Uterus (tissue), 4 donors: ENCODE data around the gene TCP11L1. TPM values are rescaled to one million over a fixed set of nuclear protein-coding genes. Genes with fewer than 3 reads are reported as not detected.
"Not testable (repeated sequence)": the region's sequence is repeated elsewhere in the genome, so short reads cannot be mapped to it uniquely, and the experiment has no call there.

ENCODE experiments used
- DNase-seq, 2 donors: peaks; one replicate each; pipeline ENCODE4 v3.0.0-alpha.2; 2019 to 2020
- H3K27ac ChIP-seq, 2 donors: fragments of 200-600 bp; sonication (generic); 1 replicate in 1 of 2; 2 replicates in 1 of 2; pipeline ENCODE4 v1.5.1; 2016 to 2018
- H3K27me3 ChIP-seq, 2 donors: fragments of 200-600 bp; sonication (generic); one replicate each; pipeline ENCODE4 v1.5.1; 2018 to 2019; ENCODE audit warnings: control low read depth in 1 of 2
- H3K36me3 ChIP-seq, 2 donors: fragments of 200-600 bp; sonication (generic); one replicate each; pipeline ENCODE4 v1.5.1; 2019; ENCODE audit warnings: control low read depth in 1 of 2
- H3K4me1 ChIP-seq, 2 donors: fragments of 200-600 bp; sonication (generic); one replicate each; pipeline ENCODE4 v1.5.1; 2018 to 2019; ENCODE audit warnings: control low read depth in 1 of 2
- H3K4me3 ChIP-seq, 2 donors: fragments of 200-600 bp; sonication (generic); 1 replicate in 1 of 2; 2 replicates in 1 of 2; pipeline ENCODE4 v1.5.1; 2018 to 2019; ENCODE audit warnings: mild to moderate bottlenecking in 1 of 2
- H3K9me3 ChIP-seq, 2 donors: fragments of 200-600 bp; sonication (generic); one replicate each; pipeline ENCODE4 v1.5.1; 2019; ENCODE audit warnings: control low read depth in 1 of 2
- POLR2A ChIP-seq, 2 donors: fragments of 450-650 bp; IDR thresholded peaks; one replicate each; pipeline ENCODE4 v1.6.1; 2016; ENCODE audit warnings: antibody characterized with exemption in 2 of 2, mild to moderate bottlenecking in 1 of 2, moderate library complexity in 1 of 2
- intact Hi-C: fragments of 100-400 bp; cut with DNase I; formaldehyde crosslinking; loops from one replicate; pipeline ENCODE4 v1.15.1; 2023; ENCODE audit warnings: low total_unique reads
- total RNA-seq, 4 donors: library from RNA; depleted of rRNA in 3 of 4; stranded (reverse); fragments of >200 nt in 3 of 4; gene quantifications; one replicate each; pipeline versions ENCODE4 v1.1.0 to v1.2.4, GENCODE V29; 2014 to 2023
- TF ChIP-seq, protein P1 (sequence below), 4 experiments: fragments of 200-600 bp in 2 of 4; fragments of 450-650 bp in 2 of 4; sonication (generic) in 2 of 4; IDR thresholded peaks; one replicate each; pipeline ENCODE4 v1.5.1; 2016 to 2019; ENCODE audit warnings: antibody characterized with exemption in 4 of 4, mild to moderate bottlenecking in 2 of 4, moderate library complexity in 1 of 4
- donor health status: DM: yes; HTN: yes; CAD: no.

The TCP11L1 gene
- total RNA-seq, 4 donors from 2014 or later: 4.6 to 26.8 (median 23.3) TPM

GRCh38 chr11:33028537-33028914 is 10.8 kb upstream of the TCP11L1 start:
- Histone ChIP-seq H3K27me3 (no peaks in the 10 kb centered on the region), H3K36me3 (no peaks in the 10 kb centered on the region), H3K27ac (no peak overlapping the region), H3K4me1 (no peaks in the 10 kb centered on the region), H3K4me3 (no peak overlapping the region), H3K9me3 (no peaks in the 10 kb centered on the region)
- TF ChIP-seq POLR2A (IDR thresholded peaks at IDR 0.05): no peak
- TF ChIP-seq, protein P1, sequence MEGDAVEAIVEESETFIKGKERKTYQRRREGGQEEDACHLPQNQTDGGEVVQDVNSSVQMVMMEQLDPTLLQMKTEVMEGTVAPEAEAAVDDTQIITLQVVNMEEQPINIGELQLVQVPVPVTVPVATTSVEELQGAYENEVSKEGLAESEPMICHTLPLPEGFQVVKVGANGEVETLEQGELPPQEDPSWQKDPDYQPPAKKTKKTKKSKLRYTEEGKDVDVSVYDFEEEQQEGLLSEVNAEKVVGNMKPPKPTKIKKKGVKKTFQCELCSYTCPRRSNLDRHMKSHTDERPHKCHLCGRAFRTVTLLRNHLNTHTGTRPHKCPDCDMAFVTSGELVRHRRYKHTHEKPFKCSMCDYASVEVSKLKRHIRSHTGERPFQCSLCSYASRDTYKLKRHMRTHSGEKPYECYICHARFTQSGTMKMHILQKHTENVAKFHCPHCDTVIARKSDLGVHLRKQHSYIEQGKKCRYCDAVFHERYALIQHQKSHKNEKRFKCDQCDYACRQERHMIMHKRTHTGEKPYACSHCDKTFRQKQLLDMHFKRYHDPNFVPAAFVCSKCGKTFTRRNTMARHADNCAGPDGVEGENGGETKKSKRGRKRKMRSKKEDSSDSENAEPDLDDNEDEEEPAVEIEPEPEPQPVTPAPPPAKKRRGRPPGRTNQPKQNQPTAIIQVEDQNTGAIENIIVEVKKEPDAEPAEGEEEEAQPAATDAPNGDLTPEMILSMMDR (IDR thresholded peaks at IDR 0.05): no peak
- intact Hi-C loops: no loop called here
- DNase-seq: no peak

- intact Hi-C loops: not testable (repeated sequence)
Observed at GRCh38 chr11:33029218-33029617, 10.2 kb upstream of the TCP11L1 start.

GRCh38 chr11:33033493-33033892 is 5.9 kb upstream of the TCP11L1 start:
- no peak for DNase-seq
- intact Hi-C loops: no loop called here
- H3K9me3 ChIP-seq: no peaks in the 10 kb centered on the region
- H3K36me3 ChIP-seq: no peaks in the 10 kb centered on the region
- H3K27me3 ChIP-seq: no peaks in the 10 kb centered on the region
- TF ChIP-seq POLR2A (IDR thresholded peaks at IDR 0.05): no peak
- TF ChIP-seq, protein P1 (IDR thresholded peaks at IDR 0.05): no peak
- no peak overlapping the region for H3K4me3 ChIP-seq
- H3K27ac ChIP-seq: no peak overlapping the region
- H3K4me1 ChIP-seq: no peaks in the 10 kb centered on the region

More at GRCh38 chr11:33029218-33029617, 10.2 kb upstream of the TCP11L1 start:
- H3K27me3 ChIP-seq, DNase-seq, H3K27ac ChIP-seq, H3K36me3 ChIP-seq, H3K9me3 ChIP-seq, H3K4me1 ChIP-seq, H3K4me3 ChIP-seq: not testable (repeated sequence)

DNA sequence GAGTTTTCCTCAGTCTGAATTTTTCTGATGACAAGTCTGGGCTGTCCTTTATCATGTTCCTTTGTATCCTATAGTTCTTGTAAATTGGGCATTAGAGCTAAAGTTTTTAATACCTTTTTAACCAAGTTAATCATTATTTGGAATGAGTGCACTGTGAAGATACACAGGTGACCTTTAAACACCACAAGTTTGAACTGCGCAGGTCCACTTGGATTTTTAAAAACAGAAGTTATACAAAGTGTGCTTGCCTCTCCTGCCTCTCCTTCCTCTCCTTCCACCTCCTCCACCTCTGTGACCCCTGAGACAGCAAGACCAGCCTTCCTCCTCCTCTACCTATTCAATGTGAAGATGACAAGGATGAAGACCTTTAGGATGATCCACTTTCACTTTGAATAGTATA is 4.4 kb upstream of the TCP11L1 start:
- intact Hi-C loops: no loop called here

GRCh38 chr11:33040033-33040861 is 875 bp downstream of the TCP11L1 start:
- no peak for TF ChIP-seq POLR2A (IDR thresholded peaks at IDR 0.05)
- TF ChIP-seq, protein P1 (IDR thresholded peaks at IDR 0.05): no peak
- DNase-seq: peak in 1 of 2 donors; percentile 24
- peak overlapping the region; percentile 99 for H3K27ac ChIP-seq
- intact Hi-C loops: no loop called here
- H3K4me3 ChIP-seq: peak overlapping the region; percentile 83 to 91
- H3K27me3 ChIP-seq: no peaks in the 10 kb centered on the region
- H3K36me3 ChIP-seq: no peaks in the 10 kb centered on the region
- no peaks in the 10 kb centered on the region for H3K4me1 ChIP-seq
- H3K9me3 ChIP-seq: no peaks in the 10 kb centered on the region

More for the DNA sequence above, 4.4 kb upstream of the TCP11L1 start:
- H3K36me3 ChIP-seq: no peaks in the 10 kb centered on the region
- no peak for TF ChIP-seq POLR2A (IDR thresholded peaks at IDR 0.05)
- TF ChIP-seq, protein P1 (IDR thresholded peaks at IDR 0.05): no peak
- H3K4me1 ChIP-seq: no peaks in the 10 kb centered on the region
- no peak for DNase-seq
- no peaks in the 10 kb centered on the region for H3K27me3 ChIP-seq
- H3K4me3 ChIP-seq: no peak overlapping the region
- no peak overlapping the region for H3K27ac ChIP-seq
- H3K9me3 ChIP-seq: no peaks in the 10 kb centered on the region
